ENCODE data around the gene GNG13. TPM values are rescaled to one million over a fixed set of nuclear protein-coding genes. Genes with fewer than 3 reads are reported as not detected.

GNG13 gene
- total and polyA plus RNA-seq, 2 experiments from 2014 or later = 0.29 TPM; not detected in 1

DNA sequence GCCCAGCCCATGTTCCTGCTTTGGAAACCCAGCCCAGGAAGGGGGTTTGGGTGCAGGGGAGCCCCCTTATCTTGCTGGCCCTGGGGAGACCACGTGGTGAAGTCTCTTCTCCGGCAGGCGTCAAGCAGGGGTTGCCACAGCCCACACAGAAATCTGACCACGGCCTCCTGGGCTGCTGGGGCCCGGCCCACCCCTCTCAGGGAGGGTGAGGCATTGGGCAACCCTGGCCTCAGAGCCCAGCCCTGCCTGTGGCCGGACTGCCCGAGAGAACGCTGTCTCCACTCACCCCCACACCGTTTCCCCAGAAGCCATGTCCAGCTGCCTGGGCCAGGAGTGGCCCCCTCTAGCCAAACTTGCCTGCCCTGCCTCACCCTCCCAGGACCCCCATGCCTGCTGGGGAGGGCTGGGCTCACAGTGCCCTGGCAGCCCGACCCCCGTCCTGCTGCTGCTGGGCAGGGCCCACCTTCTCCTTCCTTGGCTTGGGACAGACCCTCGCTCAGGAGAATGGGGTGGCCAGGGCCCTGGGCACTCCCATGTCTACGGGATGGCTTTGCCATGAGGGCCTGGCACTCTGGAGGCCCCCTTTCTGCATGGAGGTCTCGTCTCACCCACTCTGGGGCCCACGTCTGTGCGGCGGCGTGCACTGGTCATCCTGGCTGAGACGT is 19.1 kb downstream of the GNG13 start:
- TF ChIP-seq, protein P1, sequence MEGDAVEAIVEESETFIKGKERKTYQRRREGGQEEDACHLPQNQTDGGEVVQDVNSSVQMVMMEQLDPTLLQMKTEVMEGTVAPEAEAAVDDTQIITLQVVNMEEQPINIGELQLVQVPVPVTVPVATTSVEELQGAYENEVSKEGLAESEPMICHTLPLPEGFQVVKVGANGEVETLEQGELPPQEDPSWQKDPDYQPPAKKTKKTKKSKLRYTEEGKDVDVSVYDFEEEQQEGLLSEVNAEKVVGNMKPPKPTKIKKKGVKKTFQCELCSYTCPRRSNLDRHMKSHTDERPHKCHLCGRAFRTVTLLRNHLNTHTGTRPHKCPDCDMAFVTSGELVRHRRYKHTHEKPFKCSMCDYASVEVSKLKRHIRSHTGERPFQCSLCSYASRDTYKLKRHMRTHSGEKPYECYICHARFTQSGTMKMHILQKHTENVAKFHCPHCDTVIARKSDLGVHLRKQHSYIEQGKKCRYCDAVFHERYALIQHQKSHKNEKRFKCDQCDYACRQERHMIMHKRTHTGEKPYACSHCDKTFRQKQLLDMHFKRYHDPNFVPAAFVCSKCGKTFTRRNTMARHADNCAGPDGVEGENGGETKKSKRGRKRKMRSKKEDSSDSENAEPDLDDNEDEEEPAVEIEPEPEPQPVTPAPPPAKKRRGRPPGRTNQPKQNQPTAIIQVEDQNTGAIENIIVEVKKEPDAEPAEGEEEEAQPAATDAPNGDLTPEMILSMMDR (conservative IDR thresholded peaks at IDR 0.05; ENCODE audit: low read depth in 2 of 2) = no peak
- TF ChIP-seq, protein P2, sequence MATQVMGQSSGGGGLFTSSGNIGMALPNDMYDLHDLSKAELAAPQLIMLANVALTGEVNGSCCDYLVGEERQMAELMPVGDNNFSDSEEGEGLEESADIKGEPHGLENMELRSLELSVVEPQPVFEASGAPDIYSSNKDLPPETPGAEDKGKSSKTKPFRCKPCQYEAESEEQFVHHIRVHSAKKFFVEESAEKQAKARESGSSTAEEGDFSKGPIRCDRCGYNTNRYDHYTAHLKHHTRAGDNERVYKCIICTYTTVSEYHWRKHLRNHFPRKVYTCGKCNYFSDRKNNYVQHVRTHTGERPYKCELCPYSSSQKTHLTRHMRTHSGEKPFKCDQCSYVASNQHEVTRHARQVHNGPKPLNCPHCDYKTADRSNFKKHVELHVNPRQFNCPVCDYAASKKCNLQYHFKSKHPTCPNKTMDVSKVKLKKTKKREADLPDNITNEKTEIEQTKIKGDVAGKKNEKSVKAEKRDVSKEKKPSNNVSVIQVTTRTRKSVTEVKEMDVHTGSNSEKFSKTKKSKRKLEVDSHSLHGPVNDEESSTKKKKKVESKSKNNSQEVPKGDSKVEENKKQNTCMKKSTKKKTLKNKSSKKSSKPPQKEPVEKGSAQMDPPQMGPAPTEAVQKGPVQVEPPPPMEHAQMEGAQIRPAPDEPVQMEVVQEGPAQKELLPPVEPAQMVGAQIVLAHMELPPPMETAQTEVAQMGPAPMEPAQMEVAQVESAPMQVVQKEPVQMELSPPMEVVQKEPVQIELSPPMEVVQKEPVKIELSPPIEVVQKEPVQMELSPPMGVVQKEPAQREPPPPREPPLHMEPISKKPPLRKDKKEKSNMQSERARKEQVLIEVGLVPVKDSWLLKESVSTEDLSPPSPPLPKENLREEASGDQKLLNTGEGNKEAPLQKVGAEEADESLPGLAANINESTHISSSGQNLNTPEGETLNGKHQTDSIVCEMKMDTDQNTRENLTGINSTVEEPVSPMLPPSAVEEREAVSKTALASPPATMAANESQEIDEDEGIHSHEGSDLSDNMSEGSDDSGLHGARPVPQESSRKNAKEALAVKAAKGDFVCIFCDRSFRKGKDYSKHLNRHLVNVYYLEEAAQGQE (IDR thresholded peaks at IDR 0.05; ENCODE audit: unreplicated experiment) = no peak
- no peak for TF ChIP-seq NANOG (IDR thresholded peaks at IDR 0.05; ENCODE audit: borderline replicate concordance)
- TF ChIP-seq ZNF114 (CRISPR knock-in tag; IDR thresholded peaks at IDR 0.05) = no peak
- no peak for TF ChIP-seq EZH2 (IDR thresholded peaks at IDR 0.05; ENCODE audit: low read depth, unreplicated experiment)
- TF ChIP-seq, protein P3, sequence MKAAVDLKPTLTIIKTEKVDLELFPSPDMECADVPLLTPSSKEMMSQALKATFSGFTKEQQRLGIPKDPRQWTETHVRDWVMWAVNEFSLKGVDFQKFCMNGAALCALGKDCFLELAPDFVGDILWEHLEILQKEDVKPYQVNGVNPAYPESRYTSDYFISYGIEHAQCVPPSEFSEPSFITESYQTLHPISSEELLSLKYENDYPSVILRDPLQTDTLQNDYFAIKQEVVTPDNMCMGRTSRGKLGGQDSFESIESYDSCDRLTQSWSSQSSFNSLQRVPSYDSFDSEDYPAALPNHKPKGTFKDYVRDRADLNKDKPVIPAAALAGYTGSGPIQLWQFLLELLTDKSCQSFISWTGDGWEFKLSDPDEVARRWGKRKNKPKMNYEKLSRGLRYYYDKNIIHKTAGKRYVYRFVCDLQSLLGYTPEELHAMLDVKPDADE (IDR thresholded peaks at IDR 0.05) = no peak
- TF ChIP-seq POLR2AphosphoS5 (IDR thresholded peaks at IDR 0.05; ENCODE audit: low read depth) = no peak
- no peak for TF ChIP-seq EZH2phosphoT487 (IDR thresholded peaks at IDR 0.05; ENCODE audit: unreplicated experiment)
- TF ChIP-seq STAT1 (IDR thresholded peaks at IDR 0.05; ENCODE audit: unreplicated experiment) = no peak
- TF ChIP-seq, protein P4, sequence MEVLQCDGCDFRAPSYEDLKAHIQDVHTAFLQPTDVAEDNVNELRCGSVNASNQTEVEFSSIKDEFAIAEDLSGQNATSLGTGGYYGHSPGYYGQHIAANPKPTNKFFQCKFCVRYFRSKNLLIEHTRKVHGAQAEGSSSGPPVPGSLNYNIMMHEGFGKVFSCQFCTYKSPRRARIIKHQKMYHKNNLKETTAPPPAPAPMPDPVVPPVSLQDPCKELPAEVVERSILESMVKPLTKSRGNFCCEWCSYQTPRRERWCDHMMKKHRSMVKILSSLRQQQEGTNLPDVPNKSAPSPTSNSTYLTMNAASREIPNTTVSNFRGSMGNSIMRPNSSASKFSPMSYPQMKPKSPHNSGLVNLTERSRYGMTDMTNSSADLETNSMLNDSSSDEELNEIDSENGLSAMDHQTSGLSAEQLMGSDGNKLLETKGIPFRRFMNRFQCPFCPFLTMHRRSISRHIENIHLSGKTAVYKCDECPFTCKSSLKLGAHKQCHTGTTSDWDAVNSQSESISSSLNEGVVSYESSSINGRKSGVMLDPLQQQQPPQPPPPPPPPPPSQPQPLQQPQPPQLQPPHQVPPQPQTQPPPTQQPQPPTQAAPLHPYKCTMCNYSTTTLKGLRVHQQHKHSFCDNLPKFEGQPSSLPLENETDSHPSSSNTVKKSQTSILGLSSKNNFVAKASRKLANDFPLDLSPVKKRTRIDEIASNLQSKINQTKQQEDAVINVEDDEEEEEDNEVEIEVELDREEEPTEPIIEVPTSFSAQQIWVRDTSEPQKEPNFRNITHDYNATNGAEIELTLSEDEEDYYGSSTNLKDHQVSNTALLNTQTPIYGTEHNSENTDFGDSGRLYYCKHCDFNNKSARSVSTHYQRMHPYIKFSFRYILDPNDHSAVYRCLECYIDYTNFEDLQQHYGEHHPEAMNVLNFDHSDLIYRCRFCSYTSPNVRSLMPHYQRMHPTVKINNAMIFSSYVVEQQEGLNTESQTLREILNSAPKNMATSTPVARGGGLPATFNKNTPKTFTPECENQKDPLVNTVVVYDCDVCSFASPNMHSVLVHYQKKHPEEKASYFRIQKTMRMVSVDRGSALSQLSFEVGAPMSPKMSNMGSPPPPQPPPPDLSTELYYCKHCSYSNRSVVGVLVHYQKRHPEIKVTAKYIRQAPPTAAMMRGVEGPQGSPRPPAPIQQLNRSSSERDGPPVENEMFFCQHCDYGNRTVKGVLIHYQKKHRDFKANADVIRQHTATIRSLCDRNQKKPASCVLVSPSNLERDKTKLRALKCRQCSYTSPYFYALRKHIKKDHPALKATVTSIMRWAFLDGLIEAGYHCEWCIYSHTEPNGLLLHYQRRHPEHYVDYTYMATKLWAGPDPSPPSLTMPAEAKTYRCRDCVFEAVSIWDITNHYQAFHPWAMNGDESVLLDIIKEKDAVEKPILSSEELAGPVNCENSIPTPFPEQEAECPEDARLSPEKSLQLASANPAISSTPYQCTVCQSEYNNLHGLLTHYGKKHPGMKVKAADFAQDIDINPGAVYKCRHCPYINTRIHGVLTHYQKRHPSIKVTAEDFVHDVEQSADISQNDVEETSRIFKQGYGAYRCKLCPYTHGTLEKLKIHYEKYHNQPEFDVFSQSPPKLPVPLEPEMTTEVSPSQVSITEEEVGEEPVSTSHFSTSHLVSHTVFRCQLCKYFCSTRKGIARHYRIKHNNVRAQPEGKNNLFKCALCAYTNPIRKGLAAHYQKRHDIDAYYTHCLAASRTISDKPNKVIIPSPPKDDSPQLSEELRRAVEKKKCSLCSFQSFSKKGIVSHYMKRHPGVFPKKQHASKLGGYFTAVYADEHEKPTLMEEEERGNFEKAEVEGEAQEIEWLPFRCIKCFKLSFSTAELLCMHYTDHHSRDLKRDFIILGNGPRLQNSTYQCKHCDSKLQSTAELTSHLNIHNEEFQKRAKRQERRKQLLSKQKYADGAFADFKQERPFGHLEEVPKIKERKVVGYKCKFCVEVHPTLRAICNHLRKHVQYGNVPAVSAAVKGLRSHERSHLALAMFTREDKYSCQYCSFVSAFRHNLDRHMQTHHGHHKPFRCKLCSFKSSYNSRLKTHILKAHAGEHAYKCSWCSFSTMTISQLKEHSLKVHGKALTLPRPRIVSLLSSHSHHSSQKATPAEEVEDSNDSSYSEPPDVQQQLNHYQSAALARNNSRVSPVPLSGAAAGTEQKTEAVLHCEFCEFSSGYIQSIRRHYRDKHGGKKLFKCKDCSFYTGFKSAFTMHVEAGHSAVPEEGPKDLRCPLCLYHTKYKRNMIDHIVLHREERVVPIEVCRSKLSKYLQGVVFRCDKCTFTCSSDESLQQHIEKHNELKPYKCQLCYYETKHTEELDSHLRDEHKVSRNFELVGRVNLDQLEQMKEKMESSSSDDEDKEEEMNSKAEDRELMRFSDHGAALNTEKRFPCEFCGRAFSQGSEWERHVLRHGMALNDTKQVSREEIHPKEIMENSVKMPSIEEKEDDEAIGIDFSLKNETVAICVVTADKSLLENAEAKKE (CRISPR knock-in tag; IDR thresholded peaks at IDR 0.05) = no peak
- TF ChIP-seq JUNB (IDR thresholded peaks at IDR 0.05; ENCODE audit: unreplicated experiment) = no peak
- TF ChIP-seq CREB1 (CRISPR knock-in tag; IDR thresholded peaks at IDR 0.05; ENCODE audit: low read depth) = no peak
- no peak for TF ChIP-seq ZNF331 (CRISPR knock-in tag; IDR thresholded peaks at IDR 0.05; ENCODE audit: low read depth)
- H3K36me3 Mint-ChIP-seq (ENCODE audit: low read depth) = no peaks in the 10 kb centered on the region
- H3K9me3 Mint-ChIP-seq = no peaks in the 10 kb centered on the region
- peaks cover 3% of the 10 kb centered on the region; the same call in 1 of the 2 replicates for H3F3A ChIP-seq (replicated peaks; ENCODE audit: low read depth)
- H3K4me3 ChIP-seq = no peak overlapping the region
- ATAC-seq (no peak), DNase-seq (ENCODE audit: low spot score) (no peak)
- no peaks in the 10 kb centered on the region; the same call in 1 of the 2 replicates for H4K20me1 ChIP-seq (replicated peaks; ENCODE audit: insufficient read depth)
- H3K27ac ChIP-seq (ENCODE audit: low read depth) = no peak overlapping the region
- peaks cover 16% of the 10 kb centered on the region for H3K27me3 Mint-ChIP-seq (ENCODE audit: insufficient read depth, low read depth, poor library complexity)
- H3K4me1 ChIP-seq (ENCODE audit: insufficient read depth) = no peaks in the 10 kb centered on the region
- H3K79me2 ChIP-seq (replicated peaks; ENCODE audit: insufficient read depth) = no peaks in the 10 kb centered on the region
- no peaks in the 10 kb centered on the region for H3K4me1 Mint-ChIP-seq
- H3K27me3 ChIP-seq (ENCODE audit: insufficient read depth) = no peaks in the 10 kb centered on the region
- no peak overlapping the region for H3K4me2 ChIP-seq
- no peaks in the 10 kb centered on the region for H3K36me3 ChIP-seq (ENCODE audit: insufficient read depth)
- H3K4me3 Mint-ChIP-seq = no peak overlapping the region
- no peak overlapping the region for H3K27ac Mint-ChIP-seq
- H3K9me2 ChIP-seq (ENCODE audit: insufficient read depth) = no peaks in the 10 kb centered on the region
- no peak overlapping the region for H2AFZ ChIP-seq
